SJSA1 (cell line): ENCODE data around the gene DMXL1. TPM values are rescaled to one million over a fixed set of nuclear protein-coding genes. Genes with fewer than 3 reads are reported as not detected.

Experiments
- DNase-seq, 2 experiments: peaks; one replicate each; pipeline ENCODE4 v3.0.0-alpha.2; 2015 to 2020; ENCODE audit warnings: low spot score in 2 of 2, low read depth in 1 of 2
- H3K27ac ChIP-seq: fragments of 250-450 bp; sonication (Bioruptor Pico); 2 replicates; pipeline ENCODE4 v1.5.1; 2020; ENCODE audit warnings: mild to moderate bottlenecking, moderate library complexity
- H3K27me3 ChIP-seq: fragments of 250-450 bp; sonication (Bioruptor Pico); replicated peaks from 2 replicates; pipeline ENCODE4 v1.5.1; 2020; ENCODE audit warnings: mild to moderate bottlenecking, moderate library complexity
- H3K36me3 ChIP-seq: fragments of 250-450 bp; sonication (Bioruptor Pico); 2 replicates; pipeline ENCODE4 v1.5.1; 2020; ENCODE audit warnings: mild to moderate bottlenecking
- H3K4me1 ChIP-seq: fragments of 250-450 bp; sonication (Bioruptor Pico); replicated peaks from 2 replicates; pipeline ENCODE4 v1.6.1; 2021; ENCODE audit warnings: mild to moderate bottlenecking
- H3K4me3 ChIP-seq: fragments of 250-450 bp; sonication (Bioruptor Pico); 2 replicates; pipeline ENCODE4 v1.5.1; 2020; ENCODE audit warnings: mild to moderate bottlenecking
- H3K9me3 ChIP-seq: fragments of 250-450 bp; sonication (Bioruptor Pico); replicated peaks from 2 replicates; pipeline ENCODE4 v1.5.1; 2020; ENCODE audit warnings: mild to moderate bottlenecking
- total RNA-seq: library from RNA; depleted of rRNA; stranded (reverse); fragments of >200 nt; shearing (Covaris generic); gene quantifications from 2 replicates; pipeline ENCODE4 v1.2.3, GENCODE V29; 2014

Gene DMXL1
- total RNA-seq, 1 experiment from 2014 or later, result 25.8 TPM

DNA sequence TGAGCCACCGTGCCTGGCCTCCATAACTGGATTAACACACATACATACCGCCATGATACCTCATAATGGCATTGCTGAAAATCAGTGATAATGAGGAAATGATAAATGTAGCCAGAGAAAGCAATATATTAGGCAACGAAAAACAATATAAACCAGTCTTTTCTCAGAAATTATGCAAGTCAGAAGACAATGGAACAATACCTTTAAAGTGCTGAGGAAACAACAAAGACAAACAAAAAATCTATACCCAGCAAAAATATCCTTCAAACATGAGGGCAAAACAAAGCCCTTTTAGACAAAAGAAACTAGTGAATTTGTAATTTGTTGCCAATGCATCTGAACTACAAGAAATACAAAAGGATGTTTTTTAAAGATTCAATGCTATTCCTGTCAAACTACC is 186.7 kb downstream of the DMXL1 start:
- Histone ChIP-seq H3K9me3 (0 out of 2 replicates have a peak, but pooled peaks cover 8% of the 10 kb centered on the region), H3K4me1 (no peaks in the 10 kb centered on the region), H3K4me3 (no peak overlapping the region), H3K27me3 (no peaks in the 10 kb centered on the region), H3K36me3 (no peaks in the 10 kb centered on the region), H3K27ac (no peak overlapping the region)
- no peak for DNase-seq

DNA sequence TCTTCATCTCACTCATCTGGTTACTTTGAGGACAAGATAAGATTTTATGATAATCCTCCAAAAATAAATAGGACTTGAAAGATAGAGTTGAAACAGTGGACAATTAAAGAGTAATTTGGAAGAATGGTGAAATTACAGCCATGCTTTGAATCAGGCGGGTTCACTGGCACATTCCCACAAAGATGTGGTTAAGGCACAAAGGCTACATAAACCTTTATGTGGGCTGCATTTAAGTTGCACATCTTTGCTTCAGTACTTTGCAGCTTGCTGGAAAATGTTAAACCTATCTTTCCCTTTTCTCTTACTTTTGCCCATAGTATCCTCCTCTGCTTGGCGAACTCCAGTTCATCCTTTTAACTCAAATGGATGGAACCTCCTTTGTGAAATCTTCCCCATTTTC is 192.8 kb downstream of the DMXL1 start:
- no peaks in the 10 kb centered on the region for H3K27me3 ChIP-seq
- no peaks in the 10 kb centered on the region for H3K9me3 ChIP-seq
- no peak overlapping the region for H3K4me3 ChIP-seq
- DNase-seq, result no peak
- peaks cover 4% of the 10 kb centered on the region; the same call in 1 of the 2 replicates for H3K4me1 ChIP-seq
- H3K27ac ChIP-seq, result no peak overlapping the region
- peaks cover under 1% of the 10 kb centered on the region; the same call in 1 of the 2 replicates for H3K36me3 ChIP-seq

DNA sequence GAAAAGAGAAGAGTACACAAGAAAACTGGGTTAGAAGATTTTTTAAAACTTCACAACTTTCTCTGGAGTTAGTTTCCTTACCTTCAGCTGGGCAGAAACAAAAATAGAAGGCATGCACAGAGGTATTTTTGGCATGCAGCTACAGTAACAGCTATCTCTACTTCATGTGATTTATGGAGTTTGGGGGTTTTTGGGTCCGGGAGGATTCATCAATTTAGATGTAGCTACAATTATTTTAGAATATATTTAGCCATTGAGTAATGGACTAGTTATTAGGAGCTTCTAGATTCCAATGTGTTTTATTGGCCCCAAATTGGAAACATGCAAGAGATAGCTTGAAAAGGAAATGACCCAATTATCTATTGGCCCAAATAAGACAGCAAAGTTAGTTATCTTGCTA is 193.3 kb downstream of the DMXL1 start:
- Histone ChIP-seq H3K4me3 (no peak overlapping the region), H3K36me3 (peaks cover 5% of the 10 kb centered on the region; the same call in 1 of the 2 replicates), H3K27me3 (no peaks in the 10 kb centered on the region), H3K4me1 (peaks cover 8% of the 10 kb centered on the region), H3K9me3 (no peaks in the 10 kb centered on the region), H3K27ac (no peak overlapping the region)
- DNase-seq, result no peak

DNA sequence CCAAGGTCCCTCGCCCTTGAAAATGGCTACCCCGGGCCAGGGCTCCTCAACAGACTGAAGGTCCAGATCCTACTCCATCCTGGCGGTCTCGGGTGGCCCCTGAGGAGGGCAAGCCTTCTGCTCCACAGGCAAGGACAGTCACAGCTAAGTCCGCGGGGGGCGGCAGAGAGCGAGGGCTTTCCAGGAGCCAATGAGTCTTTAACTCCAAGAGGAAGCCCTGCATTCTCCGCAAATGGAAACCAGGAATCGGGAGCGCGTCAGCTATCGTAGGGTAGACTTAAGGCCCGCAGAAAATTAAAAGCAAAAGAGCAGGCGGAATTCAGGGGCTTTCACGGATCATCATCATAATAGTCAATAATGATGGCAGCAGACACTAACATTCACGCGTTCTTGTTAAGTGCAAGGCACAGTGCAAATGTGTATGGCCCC is 197.1 kb downstream of the DMXL1 start:
- Histone ChIP-seq H3K27ac (peak overlapping the region; percentile 65), H3K4me3 (peak overlapping the region; percentile 65), H3K36me3 (peaks cover 5% of the 10 kb centered on the region; the same call in 1 of the 2 replicates), H3K4me1 (peaks cover 12% of the 10 kb centered on the region), H3K27me3 (no peaks in the 10 kb centered on the region), H3K9me3 (no peaks in the 10 kb centered on the region)
- DNase-seq, result peak; percentile 93 to 97

DNA sequence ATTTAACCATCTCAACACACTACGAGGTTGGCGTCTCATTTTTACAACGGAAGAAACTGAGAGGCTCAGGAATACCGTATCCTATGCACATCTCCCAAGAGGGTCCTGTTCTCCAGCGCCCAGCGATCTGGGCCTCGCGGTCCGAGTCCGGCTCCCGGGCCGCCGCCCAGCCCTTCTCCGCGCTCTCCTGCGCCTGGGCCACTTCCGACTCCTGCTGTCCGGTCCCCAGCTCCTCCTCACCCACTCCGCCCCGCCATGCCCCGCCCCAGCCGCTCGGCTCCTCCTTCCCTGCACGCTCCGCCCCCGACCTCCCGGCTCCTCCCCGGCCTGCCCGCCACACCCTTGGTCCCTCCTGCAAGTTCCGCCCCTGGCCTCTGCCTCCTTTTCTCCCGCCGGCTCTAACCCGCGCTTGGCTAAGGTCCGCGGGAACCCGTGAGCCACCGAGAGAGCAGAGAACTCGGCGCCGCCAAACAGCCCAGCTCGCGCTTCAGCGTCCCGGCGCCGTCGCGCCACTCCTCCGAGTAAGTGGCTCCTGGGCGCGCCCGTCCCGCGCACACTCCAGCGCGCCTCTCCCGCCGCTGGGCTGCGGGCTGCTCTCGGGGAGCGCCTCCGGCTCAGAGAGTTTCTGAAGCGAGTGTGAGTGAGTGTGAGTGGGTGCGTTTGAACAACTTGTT is 197.6 kb downstream of the DMXL1 start:
- DNase-seq, result peak; percentile 94 to 99
- H3K36me3 ChIP-seq, result peaks cover 5% of the 10 kb centered on the region; the same call in 1 of the 2 replicates
- no peaks in the 10 kb centered on the region for H3K27me3 ChIP-seq
- H3K27ac ChIP-seq, result peak overlapping the region; percentile 65
- no peaks in the 10 kb centered on the region for H3K9me3 ChIP-seq
- peak overlapping the region; percentile 65 for H3K4me3 ChIP-seq
- peaks cover 12% of the 10 kb centered on the region for H3K4me1 ChIP-seq

DNA sequence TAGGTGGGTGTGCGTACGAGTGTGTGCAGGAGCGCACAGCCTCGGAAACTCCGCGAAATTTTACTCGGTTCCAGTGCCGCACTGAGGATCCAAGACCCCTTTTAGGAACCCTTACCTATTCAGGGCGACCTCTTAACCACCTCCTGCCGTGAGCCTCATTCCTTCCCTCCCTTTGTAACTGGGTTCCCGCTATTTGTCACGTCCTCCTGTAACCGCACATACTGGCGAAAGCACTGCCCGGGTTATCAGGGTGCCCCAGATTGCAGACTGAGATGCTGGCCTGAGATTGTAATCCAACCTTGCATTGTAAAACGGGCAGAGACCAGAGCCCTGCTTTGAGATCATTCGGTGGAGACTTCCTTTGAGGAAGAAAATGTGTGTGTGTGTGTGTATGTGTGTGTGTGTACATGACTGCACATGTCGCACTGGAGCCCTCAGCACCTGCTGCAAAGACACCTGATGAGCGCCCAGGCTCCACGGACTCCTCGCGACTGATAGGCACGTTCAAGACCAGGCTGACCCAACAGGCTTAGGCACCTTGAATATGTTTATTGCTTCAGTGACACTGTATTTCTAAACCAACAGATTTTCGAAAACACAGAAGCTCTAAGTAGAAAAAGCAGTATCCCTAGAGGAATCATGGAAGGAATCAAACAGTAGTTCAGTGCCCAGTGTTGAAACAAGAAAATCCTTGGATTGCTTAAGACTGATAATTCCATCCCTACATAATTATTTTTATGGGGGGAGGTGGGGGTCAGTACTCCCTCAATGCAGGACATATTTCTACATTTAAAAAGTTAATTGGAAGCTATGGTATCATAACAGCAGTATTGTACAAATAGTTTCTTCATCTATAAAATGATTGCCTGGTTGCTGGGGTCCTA is 198.4 kb downstream of the DMXL1 start:
- H3K4me1 ChIP-seq, result peaks cover 16% of the 10 kb centered on the region
- H3K9me3 ChIP-seq, result no peaks in the 10 kb centered on the region
- no peaks in the 10 kb centered on the region for H3K27me3 ChIP-seq
- DNase-seq, result no peak
- H3K36me3 ChIP-seq, result peaks cover 5% of the 10 kb centered on the region; the same call in 1 of the 2 replicates
- H3K27ac ChIP-seq, result peak overlapping the region; percentile 65
- H3K4me3 ChIP-seq, result peak overlapping the region; percentile 65

DNA sequence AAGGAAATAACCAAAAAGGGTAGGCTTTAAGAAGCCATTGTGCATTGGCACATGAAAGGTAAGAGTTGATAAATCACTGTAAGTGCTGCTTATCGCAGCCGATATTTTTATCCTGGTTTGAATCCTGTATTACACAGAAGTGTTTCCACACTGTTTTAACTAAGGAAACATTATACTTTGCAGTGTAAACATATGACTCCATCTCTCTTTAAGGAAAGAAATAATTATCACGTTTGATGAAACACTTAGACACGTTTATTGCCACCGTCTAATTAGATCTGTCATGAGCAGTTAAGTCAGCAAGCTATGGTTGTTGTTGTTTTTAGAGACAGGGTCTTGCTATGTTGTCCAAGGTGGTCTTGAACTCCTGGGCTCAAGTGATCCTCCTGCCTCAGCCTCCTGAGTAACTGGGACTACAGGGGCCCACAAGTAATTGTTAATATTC is 199.3 kb downstream of the DMXL1 start:
- H3K9me3 ChIP-seq, result no peaks in the 10 kb centered on the region
- H3K4me1 ChIP-seq, result peaks cover 21% of the 10 kb centered on the region

DNA sequence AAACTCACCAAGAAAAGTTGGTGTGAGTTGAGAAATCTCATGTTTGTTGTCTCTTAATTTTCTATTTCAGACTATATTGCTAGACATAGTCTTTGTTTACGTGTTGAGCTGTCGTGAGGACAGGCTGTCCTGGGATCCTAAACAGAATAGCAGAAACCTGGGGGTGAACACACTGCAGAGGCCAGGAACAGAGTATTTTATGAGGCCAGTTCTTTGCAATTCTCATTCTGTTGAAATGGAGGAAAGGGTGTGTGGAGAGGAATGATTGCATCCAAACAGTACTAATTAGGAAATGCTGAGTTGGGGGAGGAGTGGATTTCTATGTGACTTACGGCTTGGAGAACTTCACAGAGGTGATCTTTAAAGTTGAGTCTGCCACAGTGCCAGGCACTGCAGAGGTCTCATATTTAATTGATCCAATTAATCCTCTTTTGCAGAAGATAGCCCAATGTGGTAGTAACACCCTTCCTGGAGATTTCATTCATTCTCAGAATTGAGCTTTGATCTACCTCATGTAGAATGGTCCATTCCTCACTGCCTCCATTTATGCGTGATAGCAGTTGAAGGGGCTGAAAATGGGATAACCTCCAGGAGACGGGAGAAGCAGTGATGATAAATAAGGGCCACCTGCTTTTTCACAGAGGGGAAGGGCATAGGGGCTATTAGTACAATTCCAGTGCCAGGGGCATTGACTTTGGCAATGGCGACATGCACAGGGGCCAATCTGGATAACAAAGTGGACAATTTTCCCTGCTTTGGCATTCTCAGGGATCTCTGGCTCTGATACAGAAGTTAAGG is 200.3 kb downstream of the DMXL1 start:
- H3K27me3 ChIP-seq, result no peaks in the 10 kb centered on the region
- H3K36me3 ChIP-seq, result peaks cover 5% of the 10 kb centered on the region; the same call in 1 of the 2 replicates
- H3K4me1 ChIP-seq, result peaks cover 21% of the 10 kb centered on the region
- no peak overlapping the region for H3K27ac ChIP-seq
- no peaks in the 10 kb centered on the region for H3K9me3 ChIP-seq
- no peak for DNase-seq
- H3K4me3 ChIP-seq, result no peak overlapping the region

More for the DNA sequence above, 199.3 kb downstream of the DMXL1 start:
- DNase-seq, result no peak
- Histone ChIP-seq H3K36me3 (peaks cover 5% of the 10 kb centered on the region; the same call in 1 of the 2 replicates), H3K27me3 (no peaks in the 10 kb centered on the region), H3K27ac (no peak overlapping the region), H3K4me3 (no peak overlapping the region)

DNA sequence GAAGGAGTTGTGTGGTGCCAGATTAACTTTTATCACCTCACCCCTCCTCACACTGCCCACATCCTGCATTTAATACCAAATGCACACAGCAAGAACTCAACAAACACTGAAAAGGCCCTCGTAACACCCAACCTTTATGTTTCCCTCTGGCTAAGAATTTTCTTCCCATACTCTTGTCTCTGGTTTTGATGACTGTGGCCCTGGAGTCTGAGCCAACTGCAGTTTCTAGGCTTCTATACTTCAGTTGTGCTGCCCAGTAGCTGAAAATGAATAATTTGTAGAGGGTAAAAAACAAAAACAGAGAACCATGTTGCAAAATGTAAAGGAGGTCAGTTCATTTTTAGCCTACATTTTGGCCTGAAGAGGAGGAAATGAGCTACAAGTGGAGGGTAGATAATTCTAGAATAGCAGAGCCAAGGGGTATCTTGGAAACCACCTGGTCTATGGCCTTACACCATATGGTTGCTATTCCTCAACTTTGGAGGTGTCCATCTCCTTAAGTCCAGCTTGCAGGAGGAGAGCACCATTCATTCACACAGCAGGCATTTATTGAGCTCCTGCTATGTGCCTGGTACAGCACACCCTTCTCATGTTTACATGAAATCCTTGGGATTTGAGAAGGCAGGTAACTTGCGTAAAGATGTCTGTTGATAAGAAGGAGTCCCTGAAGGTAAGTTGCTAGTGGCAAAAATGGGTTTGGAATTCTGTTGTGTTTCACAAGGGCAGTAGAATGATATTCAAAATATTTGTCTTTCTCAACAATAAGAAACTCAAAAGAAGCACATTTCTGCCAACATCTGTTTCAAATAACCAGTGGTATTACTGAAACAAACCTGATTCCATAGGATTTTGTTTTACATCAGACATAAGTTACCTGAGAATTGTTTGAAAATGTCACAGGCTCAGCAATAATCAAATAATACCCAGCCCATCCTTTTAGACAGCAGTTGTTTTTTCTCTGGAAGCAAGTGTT is 201.2 kb downstream of the DMXL1 start:
- H3K9me3 ChIP-seq, result no peaks in the 10 kb centered on the region
- DNase-seq, result no peak
- no peak overlapping the region for H3K4me3 ChIP-seq
- H3K27ac ChIP-seq, result no peak overlapping the region
- peaks cover 21% of the 10 kb centered on the region for H3K4me1 ChIP-seq
- no peaks in the 10 kb centered on the region for H3K27me3 ChIP-seq
- peaks cover 5% of the 10 kb centered on the region; the same call in 1 of the 2 replicates for H3K36me3 ChIP-seq

DNA sequence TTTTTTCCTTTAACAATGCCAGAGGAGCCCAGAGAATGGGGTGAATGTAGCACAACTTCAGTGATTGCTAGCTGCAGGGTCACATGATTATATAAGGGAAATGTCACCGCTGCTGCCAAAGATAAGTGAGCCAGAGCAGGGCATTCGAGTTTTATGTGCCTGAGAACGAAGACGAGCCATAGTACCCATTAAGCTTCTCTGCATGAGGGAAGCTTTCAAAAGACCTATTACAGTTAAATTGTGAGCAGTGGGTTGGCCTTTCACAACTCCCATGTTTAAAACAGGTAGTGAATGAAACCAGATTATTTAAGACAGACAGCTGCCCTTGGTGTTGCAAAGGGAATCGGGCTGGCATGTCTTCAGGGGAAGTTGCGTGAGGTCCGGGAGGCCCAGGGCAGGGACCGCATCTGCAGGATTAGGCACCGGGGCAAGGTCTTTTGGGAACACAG is 202.5 kb downstream of the DMXL1 start:
- Histone ChIP-seq H3K27ac (no peak overlapping the region), H3K27me3 (no peaks in the 10 kb centered on the region), H3K36me3 (peaks cover 5% of the 10 kb centered on the region; the same call in 1 of the 2 replicates), H3K4me3 (no peak overlapping the region), H3K9me3 (no peaks in the 10 kb centered on the region), H3K4me1 (peaks cover 16% of the 10 kb centered on the region)
- DNase-seq, result no peak

DNA sequence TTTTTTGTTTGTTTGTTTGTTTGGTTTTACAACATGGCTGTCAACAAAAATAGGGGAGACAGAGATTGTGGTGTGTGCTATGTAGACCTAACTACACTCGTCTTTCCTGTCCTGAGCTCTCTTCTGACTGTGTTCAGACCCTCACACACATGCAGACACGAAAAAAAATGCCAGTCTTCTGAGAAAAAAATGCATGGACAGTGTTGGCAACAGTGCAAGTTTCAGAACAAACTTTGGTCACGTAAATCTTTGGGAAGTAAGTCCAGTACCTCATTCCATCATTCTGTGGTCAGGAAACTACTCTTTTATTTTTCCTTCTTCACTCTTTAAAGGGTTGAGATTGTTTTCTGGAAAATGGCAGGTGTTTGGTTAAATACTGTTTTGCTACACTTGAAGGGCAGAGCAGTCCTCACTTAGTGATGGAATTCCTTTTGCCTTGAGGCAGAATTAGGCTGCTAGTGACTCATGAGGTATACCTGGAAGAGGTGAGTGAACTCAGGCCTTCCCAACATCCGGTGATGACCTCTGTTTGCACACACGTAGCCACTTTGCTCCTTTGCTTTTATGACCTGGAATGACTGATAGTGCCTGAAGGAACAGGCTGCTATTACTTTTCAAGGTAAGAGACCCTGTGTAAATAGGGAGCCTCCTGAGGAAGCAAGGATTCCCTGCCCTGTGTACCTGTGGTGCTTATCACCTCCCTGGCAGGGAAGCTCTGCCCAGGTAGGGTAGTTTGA is 203.3 kb downstream of the DMXL1 start:
- Histone ChIP-seq H3K27ac (no peak overlapping the region), H3K4me1 (peaks cover 13% of the 10 kb centered on the region), H3K36me3 (no peaks in the 10 kb centered on the region), H3K27me3 (no peaks in the 10 kb centered on the region), H3K4me3 (no peak overlapping the region), H3K9me3 (no peaks in the 10 kb centered on the region)
- DNase-seq, result no peak

DNA sequence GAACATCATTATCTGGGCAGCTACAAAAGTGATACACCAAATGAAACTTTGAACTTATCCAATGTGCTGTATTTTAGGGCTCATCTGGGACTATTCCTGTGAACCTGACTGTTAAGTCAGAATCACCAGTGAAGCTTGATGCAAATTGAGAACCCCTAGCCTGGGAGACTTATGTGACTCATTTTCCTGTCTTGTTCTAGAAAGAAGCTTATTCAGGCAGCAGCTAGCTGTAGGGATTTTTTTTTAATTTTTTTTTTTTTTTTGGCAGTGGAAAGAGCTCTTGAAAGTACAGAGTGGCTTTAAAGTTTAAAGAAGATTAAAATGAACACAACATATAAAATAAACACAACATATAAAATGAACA is 203.9 kb downstream of the DMXL1 start:
- H3K36me3 ChIP-seq, result no peaks in the 10 kb centered on the region
- no peak overlapping the region for H3K4me3 ChIP-seq
- no peaks in the 10 kb centered on the region for H3K9me3 ChIP-seq
- no peaks in the 10 kb centered on the region for H3K27me3 ChIP-seq
- H3K27ac ChIP-seq, result no peak overlapping the region
- peaks cover 9% of the 10 kb centered on the region for H3K4me1 ChIP-seq
- no peak for DNase-seq
